Stimulated activated CD8-positive, alpha-beta memory T cell treated with anti-CD3 and anti-CD28 coated beads, Interleukin-7, amount 100 ng/mL, for 48 hours (primary cell): ENCODE results near the gene CNNM2.

Experiments
- DNase-seq, 2 donors: peaks; one replicate each; pipeline ENCODE4 v3.0.0-alpha.2; 2020; ENCODE audit warnings: low read depth in 1 of 2; ENCODE audit errors: extremely low read depth in 1 of 2

The CNNM2 gene

GRCh38 chr10:102917962-102918816 lies at the start of gene CNNM2:
CNNM2 (plus strand) TSS chr10:102918294; CDS start chr10:102918481, 187 bp downstream.
- DNase-seq, result peak; percentile 98 to 100

- DNase-seq, result no peak
Observed at GRCh38 chr10:102868911-102869257, 49.2 kb upstream of the CNNM2 start.

- no peak for DNase-seq
Observed at GRCh38 chr10:102869258-102870198, 48.6 kb upstream of the CNNM2 start, which contains the start of gene AS3MT. AS3MT (plus strand) TSS chr10:102869470; CDS start chr10:102869593, 123 bp downstream.

GRCh38 chr10:102870221-102870620 lies 47.9 kb upstream of the CNNM2 start:
- no peak for DNase-seq

- no peak for DNase-seq
Observed at GRCh38 chr10:102872163-102872562, 45.9 kb upstream of the CNNM2 start.

GRCh38 chr10:102876747-102877153 lies 41.3 kb upstream of the CNNM2 start:
- no peak for DNase-seq

- DNase-seq, result no peak
Observed at GRCh38 chr10:102878629-102879028, 39.5 kb upstream of the CNNM2 start.

- no peak for DNase-seq
Observed at GRCh38 chr10:102880256-102880655, 37.8 kb upstream of the CNNM2 start.

GRCh38 chr10:102888048-102888447 lies 30.0 kb upstream of the CNNM2 start:
- DNase-seq, result no peak

GRCh38 chr10:102894466-102895213 lies 23.5 kb upstream of the CNNM2 start:
- DNase-seq, result no peak

GRCh38 chr10:102900006-102900405 lies 18.1 kb upstream of the CNNM2 start:
- no peak for DNase-seq

- DNase-seq, result no peak
Observed at GRCh38 chr10:102904346-102904745, 13.7 kb upstream of the CNNM2 start.

- DNase-seq, result no peak
Observed at GRCh38 chr10:102906507-102906906, 11.6 kb upstream of the CNNM2 start.

GRCh38 chr10:102914781-102915180 lies 3.3 kb upstream of the CNNM2 start:
- DNase-seq, result no peak

GRCh38 chr10:102916173-102916572 lies 1.9 kb upstream of the CNNM2 start:
- DNase-seq, result no peak

GRCh38 chr10:102917314-102917961 lies 656 bp upstream of the CNNM2 start:
- peak; percentile 53 to 70 for DNase-seq

GRCh38 chr10:102918817-102919245 lies 737 bp downstream of the CNNM2 start:
- no peak for DNase-seq

- DNase-seq, result no peak
Observed at GRCh38 chr10:102919246-102919959, 1.3 kb downstream of the CNNM2 start.

- DNase-seq, result no peak
Observed at GRCh38 chr10:102919992-102920739, 2.1 kb downstream of the CNNM2 start.
